CD14-positive monocyte (primary cell): Measurements from ENCODE around the gene GATAD2A. TPM values are rescaled to one million over a fixed set of nuclear protein-coding genes. Genes with fewer than 3 reads are reported as not detected.

ENCODE experiments used
- DNase-seq, 3 donors: peaks; one replicate each; pipeline ENCODE4 v3.0.0-alpha.2; 2011 to 2022
- H2AFZ ChIP-seq: 2 replicates; pipeline ENCODE4 v1.6.0; 2012; ENCODE audit warnings: mild to moderate bottlenecking, low read depth, low read length, inconsistent platforms; ENCODE audit not compliant: insufficient read depth, poor library complexity, severe bottlenecking
- H3K27ac ChIP-seq, 2 donors: 1 replicate in 1 of 2; 2 replicates in 1 of 2; pipeline ENCODE4 v1.5.1; 2012 to 2013; ENCODE audit warnings: low read length in 2 of 2, control low read depth in 1 of 2, inconsistent platforms in 1 of 2, low read depth in 1 of 2, mild to moderate bottlenecking in 1 of 2
- H3K27me3 ChIP-seq, 2 donors: one replicate each; pipeline versions ENCODE4 v1.6.0 to v1.6.1; 2011 to 2013; ENCODE audit warnings: low read length in 2 of 2; ENCODE audit not compliant: control insufficient read depth in 2 of 2, insufficient read depth in 2 of 2
- H3K36me3 ChIP-seq, 2 donors: replicated peaks in 1 of 2; 1 replicate in 1 of 2; 2 replicates in 1 of 2; pipeline versions ENCODE4 v1.5.1 to v1.6.1; 2012 to 2013; ENCODE audit warnings: low read length in 2 of 2, control low read depth in 1 of 2, inconsistent platforms in 1 of 2, mild to moderate bottlenecking in 1 of 2; ENCODE audit not compliant: insufficient read depth in 2 of 2, control insufficient read depth in 1 of 2
- H3K4me1 ChIP-seq, 2 donors: 1 replicate in 1 of 2; 2 replicates in 1 of 2; pipeline versions ENCODE4 v1.5.1 to v1.6.1; 2012 to 2013; ENCODE audit warnings: low read length in 2 of 2, control low read depth in 1 of 2, inconsistent platforms in 1 of 2, mild to moderate bottlenecking in 1 of 2, moderate library complexity in 1 of 2; ENCODE audit not compliant: insufficient read depth in 2 of 2, control insufficient read depth in 1 of 2
- H3K4me2 ChIP-seq: replicated peaks from 2 replicates; pipeline ENCODE3; 2012; ENCODE audit warnings: low read length, moderate library complexity, mild to moderate bottlenecking; ENCODE audit not compliant: poor library complexity, severe bottlenecking; ENCODE audit errors: extremely low read depth
- H3K4me3 ChIP-seq, 3 experiments: fragments of 200-600 bp in 1 of 3; sonication (generic) in 1 of 3; replicated peaks in 1 of 3; 1 replicate in 2 of 3; 2 replicates in 1 of 3; pipeline ENCODE4 v1.5.1; 2011 to 2013; ENCODE audit warnings: low read length in 3 of 3, mild to moderate bottlenecking in 3 of 3, control low read depth in 2 of 3, low read depth in 2 of 3, inconsistent platforms in 1 of 3, moderate library complexity in 1 of 3
- H3K79me2 ChIP-seq: 2 replicates; pipeline ENCODE4 v1.6.0; 2012; ENCODE audit warnings: mild to moderate bottlenecking, control low read depth, inconsistent platforms, low read length, moderate library complexity; ENCODE audit not compliant: insufficient read depth
- H3K9ac ChIP-seq: 2 replicates; pipeline ENCODE4 v1.6.0; 2017; ENCODE audit warnings: low read length, mild to moderate bottlenecking; ENCODE audit not compliant: insufficient read depth, poor library complexity, severe bottlenecking
- H3K9me3 ChIP-seq, 2 donors: replicated peaks in 1 of 2; 1 replicate in 1 of 2; 2 replicates in 1 of 2; pipeline versions ENCODE4 v1.5.1 to v1.6.1; 2012 to 2013; ENCODE audit warnings: low read length in 2 of 2, control low read depth in 1 of 2; ENCODE audit not compliant: control insufficient read depth in 1 of 2, insufficient read depth in 1 of 2
- H4K20me1 ChIP-seq: 2 replicates; pipeline ENCODE4 v1.6.0; 2012; ENCODE audit warnings: mild to moderate bottlenecking, low read length, control low read depth, moderate library complexity; ENCODE audit not compliant: insufficient read depth
- H3K27ac Mint-ChIP-seq, 7 donors: one replicate each; pipeline ENCODE4 v1.8.0; 2020; ENCODE audit warnings: mild to moderate bottlenecking in 7 of 7, mixed read lengths in 7 of 7, moderate library complexity in 6 of 7, inconsistent platforms in 2 of 7
- H3K27me3 Mint-ChIP-seq, 3 donors: one replicate each; pipeline ENCODE4 v1.8.0; 2021 to 2022; ENCODE audit warnings: low read depth in 3 of 3, mild to moderate bottlenecking in 3 of 3, mixed read lengths in 3 of 3, moderate library complexity in 3 of 3, inconsistent platforms in 1 of 3
- H3K36me3 Mint-ChIP-seq, 2 donors: one replicate each; pipeline ENCODE4 v1.8.0; 2020; ENCODE audit warnings: mixed read lengths in 2 of 2, inconsistent platforms in 1 of 2, mild to moderate bottlenecking in 1 of 2
- H3K4me1 Mint-ChIP-seq: one replicate; pipeline ENCODE4 v1.8.0; 2020; ENCODE audit warnings: mild to moderate bottlenecking, mixed read lengths
- H3K4me3 Mint-ChIP-seq, 2 donors: one replicate each; pipeline ENCODE4 v1.8.0; 2020; ENCODE audit warnings: mild to moderate bottlenecking in 2 of 2, mixed read lengths in 2 of 2, moderate library complexity in 1 of 2
- H3K9me3 Mint-ChIP-seq, 7 donors: one replicate each; pipeline ENCODE4 v1.8.0; 2020 to 2022; ENCODE audit warnings: mixed read lengths in 7 of 7, mild to moderate bottlenecking in 6 of 7, moderate library complexity in 6 of 7, inconsistent platforms in 2 of 7
- WGBS: methylation state at CpG from one replicate; pipeline ENCODE4 v1.1.5; 2013; ENCODE audit warnings: missing lambda C conversion rate; ENCODE audit not compliant: insufficient coverage; 5-methylcytosine and 5-hydroxymethylcytosine counted together
- intact Hi-C, 2 donors: fragments of 100-400 bp; cut with micrococcal nuclease; formaldehyde crosslinking; loops; one replicate each; pipeline versions ENCODE4 v1.15.0 to v1.15.1; 2023
- polyA plus RNA-seq, 3 donors: library from polyadenylated mRNA; depleted of rRNA in 1 of 3; unstranded in 2 of 3; stranded (reverse) in 1 of 3; fragments of 300-500 nt in 2 of 3; fragments of >200 nt in 1 of 3; fragmentation: Illumina TruSeq in 2 of 3; gene quantifications; 1 replicate in 2 of 3; 2 replicates in 1 of 3; pipeline ENCODE4 v1.2.3, GENCODE V29; 2012 to 2021
- TF ChIP-seq, protein P1 (sequence below): fragments of 200-600 bp; IDR thresholded peaks from one replicate; pipeline ENCODE4 v1.8.0; 2022; ENCODE audit warnings: antibody characterized with exemption, mild to moderate bottlenecking

The GATAD2A gene
- polyA plus RNA-seq, 3 donors: 8.0 to 35.9 (median 8.7) TPM

DNA sequence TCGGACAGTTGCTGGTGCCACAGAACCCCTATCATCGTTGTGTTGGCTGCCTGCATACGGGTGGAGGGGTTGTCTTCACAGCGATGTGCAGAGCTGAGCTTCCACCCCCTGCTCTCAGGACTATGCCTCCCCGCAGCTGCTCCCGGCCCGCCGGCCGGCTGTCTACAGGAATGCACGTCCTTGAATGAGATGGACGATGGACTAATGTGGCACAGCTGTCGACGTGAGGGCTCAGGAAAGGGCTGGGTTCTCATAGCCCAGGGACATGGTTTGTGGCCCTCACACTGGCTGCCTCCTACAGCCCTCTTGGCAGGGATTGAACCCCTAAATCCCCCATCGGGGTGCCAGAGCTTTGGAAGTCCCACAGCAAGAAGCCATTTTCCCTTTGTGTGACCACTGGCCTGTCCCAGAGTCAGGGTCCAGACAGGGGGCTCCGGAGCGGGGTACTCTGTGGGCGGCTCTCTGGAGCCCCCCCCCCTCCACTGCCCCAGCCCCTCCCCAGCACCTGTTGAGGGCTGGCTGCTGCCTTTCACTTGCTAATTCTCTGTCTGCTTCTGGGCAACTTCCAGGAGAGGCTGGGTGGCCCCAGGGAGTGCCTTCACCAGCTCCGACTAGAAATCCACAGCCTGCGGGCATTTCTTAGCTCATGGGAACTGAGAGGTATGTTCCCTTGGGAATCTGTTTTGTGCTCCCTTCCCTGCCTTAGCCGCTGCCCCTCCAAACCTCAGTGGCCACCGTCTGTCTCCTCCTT, 69.7 kb downstream of the GATAD2A start:
- Mint-ChIP-seq H3K4me3 (no peak overlapping the region), H3K9me3 (peaks cover 0 to 3% (median 0%) of the 10 kb centered on the region in 7 donors), H3K27me3 (no peaks in the 10 kb centered on the region), H3K4me1 (peaks cover 39% of the 10 kb centered on the region), H3K36me3 (peaks cover 44 to 48% of the 10 kb centered on the region in 2 donors), H3K27ac (peak overlapping the region in 6 of 7 donors; percentile 5 to 83 (median 60))
- no peak overlapping the region for H3K4me2 ChIP-seq
- peaks cover 57% of the 10 kb centered on the region for H4K20me1 ChIP-seq
- no peak overlapping the region for H2AFZ ChIP-seq
- H3K79me2 ChIP-seq: peaks cover 91% of the 10 kb centered on the region
- no peaks in the 10 kb centered on the region for H3K27me3 ChIP-seq
- peak in 1 of 3 donors; percentile 1 for DNase-seq
- H3K4me3 ChIP-seq: no peak overlapping the region
- no peak overlapping the region for H3K9ac ChIP-seq
- TF ChIP-seq, protein P1, sequence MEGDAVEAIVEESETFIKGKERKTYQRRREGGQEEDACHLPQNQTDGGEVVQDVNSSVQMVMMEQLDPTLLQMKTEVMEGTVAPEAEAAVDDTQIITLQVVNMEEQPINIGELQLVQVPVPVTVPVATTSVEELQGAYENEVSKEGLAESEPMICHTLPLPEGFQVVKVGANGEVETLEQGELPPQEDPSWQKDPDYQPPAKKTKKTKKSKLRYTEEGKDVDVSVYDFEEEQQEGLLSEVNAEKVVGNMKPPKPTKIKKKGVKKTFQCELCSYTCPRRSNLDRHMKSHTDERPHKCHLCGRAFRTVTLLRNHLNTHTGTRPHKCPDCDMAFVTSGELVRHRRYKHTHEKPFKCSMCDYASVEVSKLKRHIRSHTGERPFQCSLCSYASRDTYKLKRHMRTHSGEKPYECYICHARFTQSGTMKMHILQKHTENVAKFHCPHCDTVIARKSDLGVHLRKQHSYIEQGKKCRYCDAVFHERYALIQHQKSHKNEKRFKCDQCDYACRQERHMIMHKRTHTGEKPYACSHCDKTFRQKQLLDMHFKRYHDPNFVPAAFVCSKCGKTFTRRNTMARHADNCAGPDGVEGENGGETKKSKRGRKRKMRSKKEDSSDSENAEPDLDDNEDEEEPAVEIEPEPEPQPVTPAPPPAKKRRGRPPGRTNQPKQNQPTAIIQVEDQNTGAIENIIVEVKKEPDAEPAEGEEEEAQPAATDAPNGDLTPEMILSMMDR: no peak
- H3K27ac ChIP-seq: peak overlapping the region in 1 of 2 donors; percentile 70
- H3K36me3 ChIP-seq: peaks cover 18 to 58% of the 10 kb centered on the region in 2 donors
- intact Hi-C loops: loop anchor here in 1 of 2 donors (5.0 kb wide), 2 partner anchors 43 to 58 kb away; no protein-coding TSS in a partner anchor
- H3K4me1 ChIP-seq: peaks cover 16% of the 10 kb centered on the region in 2 donors
- WGBS: 93% methylated on average over 20 of the region's 21 CpGs
- H3K9me3 ChIP-seq: no peaks in the 10 kb centered on the region

DNA sequence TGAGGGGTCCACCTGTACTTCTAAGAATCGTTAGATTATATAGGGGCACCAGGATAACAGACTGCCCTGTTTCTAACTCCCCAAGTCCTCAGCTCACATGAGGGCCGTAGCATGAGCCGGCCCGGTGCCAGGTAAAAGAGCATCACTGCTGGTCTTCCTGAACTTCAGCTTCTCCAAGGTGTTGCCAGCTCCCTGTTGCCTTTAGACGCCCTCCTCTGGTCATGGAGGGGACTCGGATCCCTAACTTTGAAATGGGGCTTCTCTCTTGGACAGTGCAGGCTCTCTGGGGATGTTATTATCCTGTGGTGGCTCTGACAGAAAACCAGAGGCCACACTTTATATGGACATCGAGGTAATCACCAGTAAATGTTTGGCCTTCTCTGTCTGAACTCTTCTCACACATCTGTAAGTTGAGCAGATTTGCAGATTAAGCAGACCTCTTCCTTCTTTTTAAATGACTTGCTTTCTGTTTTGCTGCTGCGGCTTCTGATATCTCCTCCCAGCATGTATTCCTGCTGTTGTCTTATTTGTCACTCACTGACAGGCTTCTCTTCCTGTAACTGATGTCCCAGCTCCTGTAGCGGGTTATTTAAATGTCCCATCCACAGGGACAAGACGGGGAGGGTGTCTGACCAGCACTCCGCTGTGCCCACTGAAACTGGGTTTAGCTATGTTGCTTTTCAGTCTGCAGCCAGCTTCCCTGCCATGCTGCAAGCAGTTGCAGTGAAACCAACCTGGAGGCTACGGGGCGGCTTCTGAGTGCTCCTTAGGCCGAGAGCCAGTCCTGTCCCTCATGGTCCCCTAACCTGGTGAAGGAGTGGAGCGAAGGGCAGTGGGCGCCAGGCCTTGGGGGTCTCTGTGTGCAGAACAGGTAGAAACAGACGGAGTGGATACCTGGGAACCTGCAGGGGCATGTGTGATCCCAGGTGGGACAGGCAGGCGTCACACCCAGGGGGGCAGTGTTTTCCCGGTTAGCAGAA, 70.7 kb downstream of the GATAD2A start:
- no peaks in the 10 kb centered on the region for H3K9me3 Mint-ChIP-seq
- H3K4me3 Mint-ChIP-seq: no peak overlapping the region
- H3K4me1 Mint-ChIP-seq: peaks cover 30% of the 10 kb centered on the region
- Histone ChIP-seq H3K79me2 (peaks cover 100% of the 10 kb centered on the region), H3K4me3 (no peak overlapping the region), H2AFZ (no peak overlapping the region), H3K4me2 (no peak overlapping the region), H4K20me1 (peaks cover 66% of the 10 kb centered on the region), H3K9ac (no peak overlapping the region), H3K9me3 (no peaks in the 10 kb centered on the region), H3K27ac (peak overlapping the region in 1 of 2 donors; percentile 47), H3K4me1 (peaks cover 6% of the 10 kb centered on the region in 2 donors), H3K36me3 (peaks cover 27 to 67% of the 10 kb centered on the region in 2 donors), H3K27me3 (no peaks in the 10 kb centered on the region)
- peak in 2 of 3 donors; percentile 25 to 28 for DNase-seq
- H3K27me3 Mint-ChIP-seq: peaks cover 0 to 1% (median 0%) of the 10 kb centered on the region in 3 donors
- H3K36me3 Mint-ChIP-seq: peaks cover 49 to 56% of the 10 kb centered on the region in 2 donors
- WGBS: 64% methylated on average over 19 of the region's 19 CpGs
- H3K27ac Mint-ChIP-seq: peak overlapping the region; percentile 58 to 84 (median 69)
- intact Hi-C loops: loop anchor here in 1 of 2 donors (5.0 kb wide), 2 partner anchors 44 to 59 kb away; no protein-coding TSS in a partner anchor
- TF ChIP-seq, protein P1: peak; percentile 44
